ENCODE measurements around the gene ZNF529.
A peak's percentile ranks its signal among the peaks of the same experiment; 100 is the strongest.
"Not testable (repeated sequence)": the region's sequence is repeated elsewhere in the genome, so short reads cannot be mapped to it uniquely, and the experiment has no call there.

Gene ZNF529

GRCh38 chr19:36573020-36573894, at the start of gene ZNF529:
Gene ZNF529 (minus strand): TSS chr19:36573292. CDS start chr19:36572346, 946 bp downstream.
- DNase-seq (ENCODE audit: low spot score): peak; percentile 76
- FAIRE-seq: no peak

GRCh38 chr19:36605877-36606478, 32.9 kb upstream of the ZNF529 start:
- FAIRE-seq: no peak
- DNase-seq (ENCODE audit: low spot score): no peak

DNA sequence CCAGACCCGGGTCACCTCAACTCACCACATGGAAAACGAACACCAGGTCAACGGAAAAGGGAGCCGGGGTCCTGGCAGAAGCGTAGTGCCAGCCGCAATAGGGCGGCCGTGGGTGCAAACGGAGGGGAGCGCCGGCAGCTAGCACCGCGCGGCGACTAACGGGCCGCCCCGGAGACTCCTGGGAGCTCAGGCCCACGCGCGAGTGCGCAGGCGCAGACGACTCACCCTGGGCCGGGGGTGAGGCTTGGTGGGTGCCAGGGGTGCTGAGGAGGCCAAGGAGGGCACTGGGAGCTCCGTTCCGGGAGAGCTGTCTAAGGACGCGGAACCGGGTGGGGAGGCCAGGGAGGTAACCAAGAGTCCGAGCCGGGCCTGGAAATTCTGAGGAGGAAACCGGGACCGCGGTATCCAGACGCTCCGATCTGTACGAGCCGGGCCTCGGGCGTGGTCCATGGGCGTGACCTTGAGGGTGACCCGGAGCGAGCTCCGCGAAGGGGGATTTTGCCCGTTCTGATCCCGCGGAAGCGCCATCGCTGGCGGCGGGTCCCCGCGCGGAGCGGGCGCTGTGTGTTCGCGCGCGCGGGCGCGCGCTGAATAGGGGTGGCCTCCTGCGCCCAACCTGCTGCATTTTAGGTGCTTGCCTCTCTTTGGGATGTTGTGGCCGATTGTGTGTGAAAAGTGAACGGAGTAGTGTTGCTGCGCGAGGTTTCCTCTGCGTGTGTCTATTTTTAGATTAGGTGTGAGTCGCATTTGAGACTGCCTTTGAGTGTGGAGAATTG, 32.2 kb upstream of the ZNF529 start, which contains the start of gene ZNF382:
Gene ZNF382, plus strand, starts transcription at position 213 of the 776 bp plus-strand sequence. CDS start 4,602 bp downstream, outside the sequence.
- no peak for FAIRE-seq

GRCh38 chr19:36604656-36605100, 31.6 kb upstream of the ZNF529 start:
- FAIRE-seq: no peak
- DNase-seq (ENCODE audit: low spot score): peak; percentile 51

More for the DNA sequence above, 32.2 kb upstream of the ZNF529 start, which contains the start of gene ZNF382:
- DNase-seq (ENCODE audit: low spot score): no peak

DNA sequence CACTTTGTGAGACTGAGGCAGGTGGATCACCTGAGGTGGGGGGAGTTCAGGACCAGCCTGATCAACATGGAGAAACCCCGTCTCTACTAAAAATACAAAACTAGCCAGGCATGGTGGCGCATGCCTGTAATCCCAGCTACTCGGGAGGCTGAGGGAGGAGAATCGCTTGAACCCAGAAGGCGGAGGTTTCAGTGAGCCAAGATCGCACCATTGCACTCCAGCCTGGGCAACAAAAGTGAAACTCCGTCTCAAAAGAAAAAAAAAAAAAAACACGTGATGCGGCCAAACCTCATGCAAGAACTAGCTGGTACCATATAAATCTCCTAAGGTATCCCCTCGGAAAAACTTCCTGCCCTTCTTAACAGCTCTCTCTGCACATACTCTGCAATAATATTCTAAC, 29.6 kb upstream of the ZNF529 start:
- FAIRE-seq; DNase-seq (ENCODE audit: low spot score): not testable (repeated sequence)

DNA sequence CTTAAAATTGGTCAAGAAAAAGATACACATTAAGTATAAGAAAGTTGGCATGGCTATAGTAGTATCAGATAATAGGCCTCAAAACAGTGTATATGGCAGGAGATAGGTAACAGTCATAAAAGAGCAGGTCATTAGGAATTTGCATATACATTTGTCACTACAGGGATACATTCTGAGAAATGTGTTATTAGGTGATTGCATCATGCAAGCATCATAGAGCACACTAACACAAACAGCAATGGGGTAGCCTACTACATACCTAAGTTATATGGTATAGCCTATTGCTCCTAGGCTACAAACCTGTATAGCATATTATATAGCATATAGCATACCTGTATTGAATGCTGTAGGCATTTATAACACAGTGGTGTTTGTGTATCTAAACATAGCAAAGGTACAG, 6.2 kb upstream of the ZNF529 start:
- FAIRE-seq: no peak
- DNase-seq (ENCODE audit: low spot score): no peak

GRCh38 chr19:36577271-36577996, 4.3 kb upstream of the ZNF529 start:
- FAIRE-seq (no peak), DNase-seq (ENCODE audit: low spot score) (peak; percentile 56)

DNA sequence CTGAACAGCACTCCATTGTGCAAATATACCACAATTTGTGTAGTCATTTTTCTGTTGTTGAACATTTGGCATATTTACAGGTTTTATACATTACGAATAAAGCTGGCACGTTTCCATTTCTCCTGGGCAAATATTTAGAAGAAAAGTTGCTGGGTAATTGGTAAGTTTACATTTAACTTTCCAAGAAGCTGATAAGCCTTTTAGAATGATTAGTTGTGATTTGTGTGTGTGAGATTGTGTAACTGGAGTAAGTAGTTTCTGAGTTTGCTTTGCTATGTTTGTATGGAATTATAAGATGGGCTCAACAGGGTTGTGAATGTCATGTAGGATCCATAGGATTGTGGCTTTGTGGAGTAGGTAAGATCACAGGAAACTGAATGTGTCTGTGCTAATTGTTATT, 1.6 kb upstream of the ZNF529 start:
- DNase-seq (ENCODE audit: low spot score) (no peak), FAIRE-seq (no peak)

GRCh38 chr19:36573895-36574720, 1.0 kb upstream of the ZNF529 start:
- no peak for DNase-seq (ENCODE audit: low spot score)
- FAIRE-seq: no peak

DNA sequence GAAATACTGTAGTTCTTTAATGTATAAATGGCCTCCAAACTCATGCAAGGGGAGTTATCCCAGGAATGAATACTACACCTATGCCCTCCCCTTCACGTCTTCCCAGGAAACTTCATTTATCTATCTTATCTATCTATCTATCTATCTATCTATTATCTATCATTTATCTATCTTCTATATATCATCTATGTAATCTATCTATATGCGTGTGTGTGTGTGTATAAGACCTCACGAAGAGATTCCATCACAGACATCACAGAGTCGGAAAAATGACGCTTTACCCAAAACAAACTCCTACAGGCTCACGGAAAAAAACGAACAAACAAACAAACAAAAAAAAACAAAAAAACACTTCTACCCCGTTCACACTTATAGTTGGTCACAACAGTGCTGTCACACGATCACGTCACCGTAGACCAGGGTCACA, 486 bp downstream of the ZNF529 start:
- no peak for DNase-seq (ENCODE audit: low spot score)
- no peak for FAIRE-seq

DNA sequence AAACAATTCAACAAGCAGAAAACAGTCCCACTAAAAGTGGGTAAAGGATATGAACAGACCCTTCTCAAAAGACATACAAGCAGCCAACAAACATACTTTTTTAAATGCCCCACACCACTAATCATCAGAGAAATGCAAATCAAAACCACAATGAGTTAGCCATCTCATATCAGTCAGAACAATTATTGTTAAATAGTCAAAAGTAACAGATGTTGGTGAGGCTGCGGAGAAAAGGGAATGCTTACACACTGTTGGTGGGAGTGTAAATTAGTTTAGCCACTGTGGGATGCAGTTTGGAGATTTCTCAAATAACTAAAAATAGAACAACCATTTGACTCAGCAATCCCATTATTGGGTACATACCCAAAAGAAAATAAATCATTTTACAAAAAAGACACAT, 8.7 kb downstream of the ZNF529 start:
- FAIRE-seq: no peak
- no peak for DNase-seq (ENCODE audit: low spot score)

- DNase-seq (ENCODE audit: low spot score) (peak; percentile 20), FAIRE-seq (no peak)
Observed at GRCh38 chr19:36547001-36547732, 25.9 kb downstream of the ZNF529 start.

DNA sequence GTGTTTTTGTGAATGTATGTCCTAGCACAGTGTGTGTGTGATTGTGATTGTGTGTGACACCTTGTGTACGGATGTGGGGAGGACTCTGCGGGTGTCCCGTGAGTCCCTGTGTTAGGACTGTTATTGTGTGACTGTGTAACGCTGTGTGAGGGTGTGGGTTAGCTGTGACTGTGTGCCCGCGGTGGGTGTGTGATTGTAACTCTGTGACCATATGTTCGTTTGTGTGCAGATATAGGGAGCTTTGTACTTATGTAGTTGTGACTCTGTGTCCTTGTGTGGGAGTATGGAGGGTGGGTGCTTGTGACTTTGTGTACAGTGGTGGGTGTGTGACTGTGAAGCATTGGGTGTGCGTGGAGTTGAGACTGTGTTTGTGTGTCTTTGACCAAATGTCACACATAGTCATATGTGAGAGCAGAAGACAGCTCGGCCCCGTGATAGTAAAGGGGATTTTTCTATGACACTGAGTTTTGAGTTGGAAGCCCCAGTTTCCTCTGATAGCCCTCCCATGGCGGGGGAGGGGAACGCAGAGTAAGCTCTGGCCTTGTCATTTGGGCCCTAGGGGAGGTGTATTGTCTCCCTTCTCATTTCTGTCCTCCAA, 44.1 kb downstream of the ZNF529 start:
- FAIRE-seq (no peak), DNase-seq (ENCODE audit: low spot score) (no peak)

GRCh38 chr19:36528194-36528920, 44.7 kb downstream of the ZNF529 start, which contains the start of gene ZNF260:
Gene ZNF260 (minus strand): TSS chr19:36528271. CDS start chr19:36515238, 13,033 bp downstream.
- peak; percentile 74 for FAIRE-seq
- DNase-seq (ENCODE audit: low spot score): peak; percentile 84

- DNase-seq (ENCODE audit: low spot score) (no peak), FAIRE-seq (no peak)
Observed at GRCh38 chr19:36527873-36528193, 45.3 kb downstream of the ZNF529 start.

DNA sequence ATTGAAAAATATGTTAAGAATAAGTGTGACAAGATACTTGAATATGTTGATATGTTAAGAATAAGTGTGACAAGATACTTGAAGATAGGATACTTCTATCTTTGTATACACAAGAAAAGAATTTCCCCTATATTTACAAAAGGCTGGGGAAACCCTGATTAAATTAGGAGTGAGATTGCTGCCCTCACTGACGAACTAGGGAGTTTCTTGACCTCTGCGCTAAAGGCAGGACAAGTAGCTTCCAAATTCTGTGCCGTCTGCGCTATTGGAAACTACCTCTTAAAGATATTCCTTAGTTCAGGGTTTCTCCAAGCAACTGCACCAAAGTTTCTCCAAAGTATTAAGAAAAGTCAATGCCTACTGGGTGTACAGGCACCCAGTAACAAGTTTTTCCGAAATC, 45.8 kb downstream of the ZNF529 start:
- no peak for DNase-seq (ENCODE audit: low spot score)
- FAIRE-seq: no peak

DNA sequence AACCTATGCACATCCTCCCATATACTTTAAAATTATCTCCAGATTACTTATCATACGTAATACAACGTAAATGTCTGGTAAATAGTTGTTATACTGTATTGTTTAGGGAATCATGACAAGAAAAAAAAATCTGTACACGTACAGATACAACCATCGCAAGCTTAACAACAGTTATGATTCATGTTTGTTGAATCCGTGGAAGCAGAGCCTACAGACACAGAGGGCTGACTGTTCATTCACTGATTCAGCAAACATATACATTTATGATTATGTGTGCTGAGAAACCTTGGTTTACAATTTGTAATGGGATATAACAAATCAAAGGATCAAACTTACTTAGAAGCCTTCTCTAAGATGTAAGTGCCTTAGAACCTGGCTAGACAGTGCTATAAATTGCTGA, 46.5 kb downstream of the ZNF529 start:
- no peak for FAIRE-seq
- DNase-seq (ENCODE audit: low spot score): no peak

DNA sequence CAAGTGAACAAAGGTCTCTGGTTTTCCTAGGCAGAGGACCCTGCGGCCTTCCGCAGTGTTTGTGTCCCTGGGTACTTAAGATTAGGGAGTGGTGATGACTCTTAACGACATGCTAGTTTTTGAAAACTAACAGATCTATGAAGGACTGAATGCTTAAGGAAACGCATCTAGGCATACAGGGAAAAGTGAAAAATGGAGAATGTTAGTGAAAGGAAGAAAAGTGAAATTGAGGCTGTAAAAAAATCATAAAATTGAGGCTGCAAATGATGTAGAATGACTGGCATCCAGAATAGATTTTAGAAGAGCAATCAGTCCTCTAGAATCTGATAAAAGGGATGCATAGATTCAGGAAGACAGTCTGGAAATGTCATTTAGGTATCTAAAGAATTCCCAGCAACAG, 48.5 kb downstream of the ZNF529 start:
- no peak for DNase-seq (ENCODE audit: low spot score)
- no peak for FAIRE-seq
